GM23338 (cell line): Measurements from ENCODE around the gene GPR25. TPM values are rescaled to one million over a fixed set of nuclear protein-coding genes. Genes with fewer than 3 reads are reported as not detected.
A peak's percentile ranks its signal among the peaks of the same experiment; 100 is the strongest.

Experiments used
- ATAC-seq: fragments of 200-7000 bp; cut with Tn5 transposase; 3 replicates; pipeline ENCODE4 v1.9.1; 2020
- DNase-seq: peaks from one replicate; pipeline ENCODE4 v3.0.0-alpha.2; 2015; ENCODE audit warnings: low spot score
- H2AFZ ChIP-seq: fragments of 200-600 bp; sonication (generic); 2 replicates; pipeline ENCODE4 v1.8.0; 2016; ENCODE audit warnings: antibody characterized with exemption, mild to moderate bottlenecking, moderate library complexity
- H3F3A ChIP-seq: fragments of 200-600 bp; sonication (generic); replicated peaks from 2 replicates; pipeline ENCODE4 v1.8.0; 2017; ENCODE audit warnings: antibody characterized with exemption, mixed run types, low read depth
- H3K27ac ChIP-seq: fragments of 200-600 bp; sonication (generic); 2 replicates; pipeline ENCODE4 v1.6.1; 2016; ENCODE audit warnings: low read depth
- H3K27me3 ChIP-seq: fragments of 200-600 bp; sonication (generic); 2 replicates; pipeline ENCODE4 v1.8.0; 2016; ENCODE audit warnings: mild to moderate bottlenecking, mixed run types, moderate library complexity; ENCODE audit not compliant: insufficient read depth
- H3K36me3 ChIP-seq: fragments of 200-600 bp; sonication (generic); 2 replicates; pipeline ENCODE4 v1.8.0; 2016; ENCODE audit warnings: mild to moderate bottlenecking; ENCODE audit not compliant: insufficient read depth
- H3K4me1 ChIP-seq: fragments of 200-600 bp; sonication (generic); 2 replicates; pipeline ENCODE4 v1.8.0; 2016; ENCODE audit warnings: mild to moderate bottlenecking, moderate library complexity; ENCODE audit not compliant: insufficient read depth
- H3K4me2 ChIP-seq: fragments of 200-600 bp; sonication (generic); 2 replicates; pipeline ENCODE4 v1.7.1; 2017; ENCODE audit warnings: mixed run types
- H3K4me3 ChIP-seq: fragments of 200-600 bp; sonication (generic); 2 replicates; pipeline ENCODE4 v1.6.1; 2016; ENCODE audit warnings: mixed run types
- H3K79me2 ChIP-seq: fragments of 200-600 bp; sonication (generic); replicated peaks from 2 replicates; pipeline ENCODE4 v1.8.0; 2017; ENCODE audit warnings: mild to moderate bottlenecking; ENCODE audit not compliant: insufficient read depth
- H3K9me2 ChIP-seq: fragments of 200-600 bp; sonication (generic); 2 replicates; pipeline ENCODE4 v1.8.0; 2017; ENCODE audit not compliant: insufficient read depth
- H4K20me1 ChIP-seq: fragments of 200-600 bp; sonication (generic); replicated peaks from 2 replicates; pipeline ENCODE4 v1.8.0; 2017; ENCODE audit warnings: mild to moderate bottlenecking; ENCODE audit not compliant: insufficient read depth
- H3K27ac Mint-ChIP-seq: 2 replicates; pipeline ENCODE4 v1.8.0; 2020; ENCODE audit warnings: inconsistent platforms, mild to moderate bottlenecking, moderate library complexity, mixed read lengths
- H3K27me3 Mint-ChIP-seq: 3 replicates; pipeline ENCODE4 v1.8.0; 2022; ENCODE audit warnings: low read depth, mild to moderate bottlenecking, moderate library complexity, mixed read lengths, inconsistent platforms; ENCODE audit not compliant: insufficient read depth, poor library complexity
- H3K36me3 Mint-ChIP-seq: 3 replicates; pipeline ENCODE4 v1.8.0; 2021; ENCODE audit warnings: low read depth, mild to moderate bottlenecking, inconsistent platforms, moderate library complexity, mixed read lengths
- H3K4me1 Mint-ChIP-seq: 3 replicates; pipeline ENCODE4 v1.8.0; 2020; ENCODE audit warnings: mild to moderate bottlenecking, inconsistent platforms, mixed read lengths
- H3K4me3 Mint-ChIP-seq: 3 replicates; pipeline ENCODE4 v1.8.0; 2021; ENCODE audit warnings: moderate library complexity, mild to moderate bottlenecking, inconsistent platforms, mixed read lengths
- H3K9me3 Mint-ChIP-seq: 3 replicates; pipeline ENCODE4 v1.8.0; 2020; ENCODE audit warnings: moderate library complexity, mild to moderate bottlenecking, inconsistent platforms, mixed read lengths
- CTCF ChIP-seq, 2 experiments: fragments of 200-600 bp in 1 of 2; sonication (generic) in 1 of 2; conservative IDR thresholded peaks; 2 replicates each; pipeline versions ENCODE4 v1.5.1 to v1.6.1; 2016 to 2017; ENCODE audit warnings: antibody characterized with exemption in 2 of 2, low read depth in 2 of 2, mild to moderate bottlenecking in 2 of 2, moderate library complexity in 1 of 2
- EZH2 ChIP-seq: fragments of 200-600 bp; sonication (generic); IDR thresholded peaks from one replicate; pipeline ENCODE4 v1.8.0; 2017; ENCODE audit warnings: antibody characterized with exemption, mild to moderate bottlenecking, low read depth; ENCODE audit not compliant: unreplicated experiment
- JUNB ChIP-seq: IDR thresholded peaks from one replicate; pipeline ENCODE4 v1.6.1; 2016; ENCODE audit warnings: antibody characterized with exemption; ENCODE audit not compliant: unreplicated experiment
- POLR2AphosphoS5 ChIP-seq: IDR thresholded peaks from 2 replicates; pipeline ENCODE4 v1.6.1; 2016; ENCODE audit warnings: antibody characterized with exemption, low read depth
- STAT1 ChIP-seq: IDR thresholded peaks from one replicate; pipeline ENCODE4 v1.6.1; 2016; ENCODE audit warnings: antibody characterized with exemption; ENCODE audit not compliant: unreplicated experiment
- ZNF114 ChIP-seq: fragments of 250-450 bp; sonication (Bioruptor Pico); IDR thresholded peaks from 2 replicates; pipeline ENCODE4 v1.5.0; 2020; ENCODE audit warnings: mild to moderate bottlenecking, moderate library complexity
- ZNF331 ChIP-seq: fragments of 250-450 bp; sonication (Bioruptor Pico); IDR thresholded peaks from 2 replicates; pipeline ENCODE4 v1.5.0; 2020; ENCODE audit warnings: low read depth, mild to moderate bottlenecking, moderate library complexity
- polyA plus RNA-seq: library from polyadenylated mRNA; unstranded; fragments of >200 nt; fragmentation: Nextera tagmentation; extraction: Ambion mirVana; gene quantifications from 2 replicates; pipeline ENCODE4 v1.2.1, GENCODE V29; 2016
- total RNA-seq: library from RNA; depleted of rRNA; stranded (reverse); fragments of >200 nt; shearing (Covaris generic); gene quantifications from 2 replicates; pipeline ENCODE4 v1.2.3, GENCODE V29; 2014
- TF ChIP-seq, protein P1 (sequence below): IDR thresholded peaks from 2 replicates; pipeline ENCODE4 v1.6.1; 2016; ENCODE audit warnings: antibody characterized with exemption
- TF ChIP-seq, protein P2 (sequence below): fragments of 250-450 bp; sonication (Bioruptor Pico); IDR thresholded peaks from 2 replicates; pipeline ENCODE4 v1.5.0; 2020; ENCODE audit warnings: mild to moderate bottlenecking, moderate library complexity

The GPR25 gene
- total and polyA plus RNA-seq, 2 experiments from 2014 or later = not detected

- Mint-ChIP-seq H3K36me3 (no peaks in the 10 kb centered on the region), H3K9me3 (no peaks in the 10 kb centered on the region; the same call in 2 of the 3 replicates), H3K27ac (no peak overlapping the region), H3K4me3 (no peak overlapping the region), H3K27me3 (peaks cover 21% of the 10 kb centered on the region), H3K4me1 (peaks cover 50% of the 10 kb centered on the region)
- no peaks in the 10 kb centered on the region for H3K27me3 ChIP-seq
- H3K4me2 ChIP-seq = no peak overlapping the region
- H3K4me3 ChIP-seq = no peak overlapping the region
- H3K36me3 ChIP-seq = no peaks in the 10 kb centered on the region
- H3K9me2 ChIP-seq = no peaks in the 10 kb centered on the region
- H2AFZ ChIP-seq = no peak overlapping the region
- DNase-seq (no peak), ATAC-seq (no peak)
- no peak overlapping the region for H3K27ac ChIP-seq
- TF ChIP-seq ZNF114 (CRISPR knock-in tag) = no peak
- TF ChIP-seq, protein P1, sequence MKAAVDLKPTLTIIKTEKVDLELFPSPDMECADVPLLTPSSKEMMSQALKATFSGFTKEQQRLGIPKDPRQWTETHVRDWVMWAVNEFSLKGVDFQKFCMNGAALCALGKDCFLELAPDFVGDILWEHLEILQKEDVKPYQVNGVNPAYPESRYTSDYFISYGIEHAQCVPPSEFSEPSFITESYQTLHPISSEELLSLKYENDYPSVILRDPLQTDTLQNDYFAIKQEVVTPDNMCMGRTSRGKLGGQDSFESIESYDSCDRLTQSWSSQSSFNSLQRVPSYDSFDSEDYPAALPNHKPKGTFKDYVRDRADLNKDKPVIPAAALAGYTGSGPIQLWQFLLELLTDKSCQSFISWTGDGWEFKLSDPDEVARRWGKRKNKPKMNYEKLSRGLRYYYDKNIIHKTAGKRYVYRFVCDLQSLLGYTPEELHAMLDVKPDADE = no peak
- peaks cover 37% of the 10 kb centered on the region for H3K4me1 ChIP-seq
- no peaks in the 10 kb centered on the region for H3K79me2 ChIP-seq
- H4K20me1 ChIP-seq = no peaks in the 10 kb centered on the region; the same call in 1 of the 2 replicates
- H3F3A ChIP-seq = 0 out of 2 replicates have a peak, but pooled peaks cover 6% of the 10 kb centered on the region
Observed at GRCh38 chr1:200886594-200886993, 13.8 kb downstream of the GPR25 start.

DNA sequence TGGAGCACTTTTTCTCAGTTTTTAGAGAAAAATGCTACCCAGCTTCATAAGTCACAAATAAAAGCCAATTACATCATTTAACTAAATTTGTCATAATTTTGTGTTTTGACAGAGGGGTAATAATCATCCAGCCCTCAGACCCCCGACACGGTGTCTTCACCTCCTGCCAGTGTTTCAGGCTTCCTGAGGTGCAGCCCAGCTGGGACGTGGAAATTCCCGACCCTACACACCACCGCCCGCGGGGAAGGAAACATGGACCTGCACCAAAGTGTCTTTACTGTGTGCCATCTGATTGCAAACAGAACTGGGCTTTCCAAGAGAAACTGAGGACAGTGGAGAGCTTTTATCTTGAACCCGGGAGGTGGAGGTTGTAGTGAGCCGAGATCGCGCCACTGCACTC, 14.3 kb downstream of the GPR25 start:
- Mint-ChIP-seq H3K27ac (no peak overlapping the region), H3K36me3 (no peaks in the 10 kb centered on the region), H3K9me3 (no peaks in the 10 kb centered on the region; the same call in 2 of the 3 replicates), H3K4me1 (peaks cover 50% of the 10 kb centered on the region), H3K4me3 (no peak overlapping the region; the same call in 2 of the 3 replicates), H3K27me3 (peaks cover 25% of the 10 kb centered on the region)
- Histone ChIP-seq H3K36me3 (no peaks in the 10 kb centered on the region), H2AFZ (no peak overlapping the region), H3K27me3 (no peaks in the 10 kb centered on the region), H3K4me1 (peaks cover 37% of the 10 kb centered on the region), H4K20me1 (no peaks in the 10 kb centered on the region; the same call in 1 of the 2 replicates), H3K79me2 (peaks cover 1% of the 10 kb centered on the region), H3K9me2 (no peaks in the 10 kb centered on the region), H3F3A (0 out of 2 replicates have a peak, but pooled peaks cover 7% of the 10 kb centered on the region), H3K4me2 (0 out of 2 replicates have a peak overlapping the region, but pooled peaks have one; percentile 64), H3K4me3 (no peak overlapping the region), H3K27ac (no peak overlapping the region)
- ATAC-seq = no peak
- no peak for DNase-seq
- TF ChIP-seq POLR2AphosphoS5 (no peak), EZH2 (no peak), STAT1 (no peak), ZNF114 (CRISPR knock-in tag) (no peak), ZNF331 (no peak), JUNB (no peak), CTCF (conservative IDR thresholded peaks at IDR 0.05; ENCODE audit: low read depth in 2 of 2) (no peak)
- TF ChIP-seq, protein P2, sequence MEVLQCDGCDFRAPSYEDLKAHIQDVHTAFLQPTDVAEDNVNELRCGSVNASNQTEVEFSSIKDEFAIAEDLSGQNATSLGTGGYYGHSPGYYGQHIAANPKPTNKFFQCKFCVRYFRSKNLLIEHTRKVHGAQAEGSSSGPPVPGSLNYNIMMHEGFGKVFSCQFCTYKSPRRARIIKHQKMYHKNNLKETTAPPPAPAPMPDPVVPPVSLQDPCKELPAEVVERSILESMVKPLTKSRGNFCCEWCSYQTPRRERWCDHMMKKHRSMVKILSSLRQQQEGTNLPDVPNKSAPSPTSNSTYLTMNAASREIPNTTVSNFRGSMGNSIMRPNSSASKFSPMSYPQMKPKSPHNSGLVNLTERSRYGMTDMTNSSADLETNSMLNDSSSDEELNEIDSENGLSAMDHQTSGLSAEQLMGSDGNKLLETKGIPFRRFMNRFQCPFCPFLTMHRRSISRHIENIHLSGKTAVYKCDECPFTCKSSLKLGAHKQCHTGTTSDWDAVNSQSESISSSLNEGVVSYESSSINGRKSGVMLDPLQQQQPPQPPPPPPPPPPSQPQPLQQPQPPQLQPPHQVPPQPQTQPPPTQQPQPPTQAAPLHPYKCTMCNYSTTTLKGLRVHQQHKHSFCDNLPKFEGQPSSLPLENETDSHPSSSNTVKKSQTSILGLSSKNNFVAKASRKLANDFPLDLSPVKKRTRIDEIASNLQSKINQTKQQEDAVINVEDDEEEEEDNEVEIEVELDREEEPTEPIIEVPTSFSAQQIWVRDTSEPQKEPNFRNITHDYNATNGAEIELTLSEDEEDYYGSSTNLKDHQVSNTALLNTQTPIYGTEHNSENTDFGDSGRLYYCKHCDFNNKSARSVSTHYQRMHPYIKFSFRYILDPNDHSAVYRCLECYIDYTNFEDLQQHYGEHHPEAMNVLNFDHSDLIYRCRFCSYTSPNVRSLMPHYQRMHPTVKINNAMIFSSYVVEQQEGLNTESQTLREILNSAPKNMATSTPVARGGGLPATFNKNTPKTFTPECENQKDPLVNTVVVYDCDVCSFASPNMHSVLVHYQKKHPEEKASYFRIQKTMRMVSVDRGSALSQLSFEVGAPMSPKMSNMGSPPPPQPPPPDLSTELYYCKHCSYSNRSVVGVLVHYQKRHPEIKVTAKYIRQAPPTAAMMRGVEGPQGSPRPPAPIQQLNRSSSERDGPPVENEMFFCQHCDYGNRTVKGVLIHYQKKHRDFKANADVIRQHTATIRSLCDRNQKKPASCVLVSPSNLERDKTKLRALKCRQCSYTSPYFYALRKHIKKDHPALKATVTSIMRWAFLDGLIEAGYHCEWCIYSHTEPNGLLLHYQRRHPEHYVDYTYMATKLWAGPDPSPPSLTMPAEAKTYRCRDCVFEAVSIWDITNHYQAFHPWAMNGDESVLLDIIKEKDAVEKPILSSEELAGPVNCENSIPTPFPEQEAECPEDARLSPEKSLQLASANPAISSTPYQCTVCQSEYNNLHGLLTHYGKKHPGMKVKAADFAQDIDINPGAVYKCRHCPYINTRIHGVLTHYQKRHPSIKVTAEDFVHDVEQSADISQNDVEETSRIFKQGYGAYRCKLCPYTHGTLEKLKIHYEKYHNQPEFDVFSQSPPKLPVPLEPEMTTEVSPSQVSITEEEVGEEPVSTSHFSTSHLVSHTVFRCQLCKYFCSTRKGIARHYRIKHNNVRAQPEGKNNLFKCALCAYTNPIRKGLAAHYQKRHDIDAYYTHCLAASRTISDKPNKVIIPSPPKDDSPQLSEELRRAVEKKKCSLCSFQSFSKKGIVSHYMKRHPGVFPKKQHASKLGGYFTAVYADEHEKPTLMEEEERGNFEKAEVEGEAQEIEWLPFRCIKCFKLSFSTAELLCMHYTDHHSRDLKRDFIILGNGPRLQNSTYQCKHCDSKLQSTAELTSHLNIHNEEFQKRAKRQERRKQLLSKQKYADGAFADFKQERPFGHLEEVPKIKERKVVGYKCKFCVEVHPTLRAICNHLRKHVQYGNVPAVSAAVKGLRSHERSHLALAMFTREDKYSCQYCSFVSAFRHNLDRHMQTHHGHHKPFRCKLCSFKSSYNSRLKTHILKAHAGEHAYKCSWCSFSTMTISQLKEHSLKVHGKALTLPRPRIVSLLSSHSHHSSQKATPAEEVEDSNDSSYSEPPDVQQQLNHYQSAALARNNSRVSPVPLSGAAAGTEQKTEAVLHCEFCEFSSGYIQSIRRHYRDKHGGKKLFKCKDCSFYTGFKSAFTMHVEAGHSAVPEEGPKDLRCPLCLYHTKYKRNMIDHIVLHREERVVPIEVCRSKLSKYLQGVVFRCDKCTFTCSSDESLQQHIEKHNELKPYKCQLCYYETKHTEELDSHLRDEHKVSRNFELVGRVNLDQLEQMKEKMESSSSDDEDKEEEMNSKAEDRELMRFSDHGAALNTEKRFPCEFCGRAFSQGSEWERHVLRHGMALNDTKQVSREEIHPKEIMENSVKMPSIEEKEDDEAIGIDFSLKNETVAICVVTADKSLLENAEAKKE (CRISPR knock-in tag) = no peak
